HepG2 (cell line): ENCODE measurements around the gene MMP24OS. TPM values are rescaled to one million over a fixed set of nuclear protein-coding genes. Genes with fewer than 3 reads are reported as not detected.

Source experiments
- FOSL2 ChIP-seq: sonication (generic); formaldehyde crosslinking; IDR thresholded peaks from 2 replicates; pipeline ENCODE4 v1.4.0; 2020; ENCODE audit warnings: missing genetic modification reagents
- PCBP2 ChIP-seq: fragments of 200-400 bp; formaldehyde crosslinking; optimal IDR thresholded peaks from 2 replicates; pipeline ENCODE3; 2018; ENCODE audit warnings: low read length, low read depth; ENCODE audit not compliant: poor library complexity, severe bottlenecking
- POLR2A ChIP-seq, 2 experiments: IDR thresholded peaks; 2 replicates each; pipeline ENCODE4 v1.6.1; 2011; ENCODE audit warnings: low read depth in 2 of 2, low read length in 2 of 2, mild to moderate bottlenecking in 1 of 2, moderate library complexity in 1 of 2; ENCODE audit not compliant: insufficient read depth in 1 of 2
- RBFOX2 ChIP-seq: fragments of 200-400 bp; formaldehyde crosslinking; IDR thresholded peaks from 2 replicates; pipeline ENCODE4 v1.6.1; 2017; ENCODE audit warnings: low read depth, mild to moderate bottlenecking, low read length
- REL ChIP-seq: sonication (generic); formaldehyde crosslinking; conservative IDR thresholded peaks from 2 replicates; pipeline ENCODE4 v1.8.0; 2022; ENCODE audit warnings: mild to moderate bottlenecking, missing genetic modification reagents, moderate library complexity
- RFX5 ChIP-seq: IDR thresholded peaks from 2 replicates; pipeline ENCODE4 v1.6.1; 2011; ENCODE audit warnings: low read depth, low read length, improper control_type of control experiment
- TFE3 ChIP-seq: IDR thresholded peaks from 2 replicates; pipeline ENCODE4 v1.6.1; 2016
- ZHX2 ChIP-seq, 2 experiments: sonication (generic) in 1 of 2; formaldehyde crosslinking in 1 of 2; IDR thresholded peaks; 2 replicates each; pipeline versions ENCODE4 v1.6.1 to v1.9.0; 2014 to 2022; ENCODE audit warnings: antibody characterized with exemption in 1 of 2, borderline replicate concordance in 1 of 2, inconsistent platforms in 1 of 2, low read depth in 1 of 2, missing genetic modification reagents in 1 of 2
- ZNF205 ChIP-seq: IDR thresholded peaks from 2 replicates; pipeline ENCODE4 v1.6.1; 2018; ENCODE audit warnings: missing biosample characterization, missing genetic modification reagents
- ZNF3 ChIP-seq: IDR thresholded peaks from 2 replicates; pipeline ENCODE4 v1.7.0; 2017; ENCODE audit warnings: inconsistent platforms
- polyA plus RNA-seq, 8 experiments: library from polyadenylated mRNA; depleted of rRNA in 3 of 8; stranded (reverse) in 7 of 8; unstranded in 1 of 8; fragments of >200 nt; fragmentation: Illumina TruSeq in 4 of 8; extraction: Trizol in 4 of 8; gene quantifications; 2 replicates each; pipeline versions ENCODE4 v1.2.1 to v1.2.3, GENCODE V29; 2011 to 2016; ENCODE audit warnings: low read depth in 4 of 8, missing spikeins in 1 of 8, mixed read lengths in 1 of 8; ENCODE audit not compliant: insufficient read depth in 1 of 8
- total RNA-seq, 5 experiments: library from RNA; depleted of rRNA; stranded (reverse); fragments of >200 nt; fragmentation: Illumina TruSeq; extraction: Trizol; gene quantifications; 2 replicates each; pipeline ENCODE4 v1.2.3, GENCODE V29; 2016; ENCODE audit warnings: low read depth in 1 of 5
- TF ChIP-seq, protein P1 (sequence below): sonication (generic); formaldehyde crosslinking; IDR thresholded peaks from 2 replicates; pipeline ENCODE4 v1.5.0; 2020; ENCODE audit warnings: mild to moderate bottlenecking, missing genetic modification reagents, borderline replicate concordance
- TF ChIP-seq, protein P2 (sequence below): sonication (generic); formaldehyde crosslinking; IDR thresholded peaks from 2 replicates; pipeline ENCODE4 v1.5.0; 2020; ENCODE audit warnings: mild to moderate bottlenecking, missing genetic modification reagents, borderline replicate concordance

The MMP24OS gene
- total and polyA plus RNA-seq, 2 of the 13 experiments (the other 11 are each of a cell fraction or from before 2014, with no cell fraction given): 6.0 to 8.5 TPM

- TF ChIP-seq, protein P1, sequence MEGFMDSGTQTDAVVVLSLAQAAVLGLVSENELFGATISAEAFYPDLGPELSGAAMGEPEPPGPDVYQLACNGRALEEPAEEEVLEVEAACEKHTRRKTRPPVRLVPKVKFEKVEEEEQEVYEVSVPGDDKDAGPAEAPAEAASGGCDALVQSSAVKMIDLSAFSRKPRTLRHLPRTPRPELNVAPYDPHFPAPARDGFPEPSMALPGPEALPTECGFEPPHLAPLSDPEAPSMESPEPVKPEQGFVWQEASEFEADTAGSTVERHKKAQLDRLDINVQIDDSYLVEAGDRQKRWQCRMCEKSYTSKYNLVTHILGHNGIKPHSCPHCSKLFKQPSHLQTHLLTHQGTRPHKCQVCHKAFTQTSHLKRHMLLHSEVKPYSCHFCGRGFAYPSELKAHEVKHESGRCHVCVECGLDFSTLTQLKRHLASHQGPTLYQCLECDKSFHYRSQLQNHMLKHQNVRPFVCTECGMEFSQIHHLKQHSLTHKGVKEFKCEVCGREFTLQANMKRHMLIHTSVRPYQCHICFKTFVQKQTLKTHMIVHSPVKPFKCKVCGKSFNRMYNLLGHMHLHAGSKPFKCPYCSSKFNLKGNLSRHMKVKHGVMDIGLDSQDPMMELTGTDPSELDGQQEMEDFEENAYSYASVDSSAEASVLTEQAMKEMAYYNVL (CRISPR knock-in tag): no peak
- TF ChIP-seq ZNF3 (CRISPR knock-in tag) (0 out of 2 replicates have a peak, but pooled peaks have one; percentile 16), POLR2A (IDR thresholded peaks at IDR 0.05; ENCODE audit: insufficient read depth in 1 of 2, low read depth in 2 of 2, low read length in 2 of 2) (0 out of 4 replicates have a peak, but pooled peaks of 1 of the 2 experiments have one; percentile 10), PCBP2 (peak; percentile 10), REL (CRISPR knock-in tag) (no peak), ZHX2 (IDR thresholded peaks at IDR 0.05; ENCODE audit: low read depth) (peak; percentile 85), ZHX2 (CRISPR knock-in tag; IDR thresholded peaks at IDR 0.05; ENCODE audit: borderline replicate concordance) (no peak), ZNF205 (CRISPR knock-in tag) (0 out of 2 replicates have a peak, but pooled peaks have one; percentile 18), RBFOX2 (peak; percentile 59), FOSL2 (CRISPR knock-in tag) (peak; percentile 74), TFE3 (CRISPR knock-in tag) (no peak), RFX5 (peak; percentile 61; the same call in 1 of the 2 replicates)
- TF ChIP-seq, protein P2, sequence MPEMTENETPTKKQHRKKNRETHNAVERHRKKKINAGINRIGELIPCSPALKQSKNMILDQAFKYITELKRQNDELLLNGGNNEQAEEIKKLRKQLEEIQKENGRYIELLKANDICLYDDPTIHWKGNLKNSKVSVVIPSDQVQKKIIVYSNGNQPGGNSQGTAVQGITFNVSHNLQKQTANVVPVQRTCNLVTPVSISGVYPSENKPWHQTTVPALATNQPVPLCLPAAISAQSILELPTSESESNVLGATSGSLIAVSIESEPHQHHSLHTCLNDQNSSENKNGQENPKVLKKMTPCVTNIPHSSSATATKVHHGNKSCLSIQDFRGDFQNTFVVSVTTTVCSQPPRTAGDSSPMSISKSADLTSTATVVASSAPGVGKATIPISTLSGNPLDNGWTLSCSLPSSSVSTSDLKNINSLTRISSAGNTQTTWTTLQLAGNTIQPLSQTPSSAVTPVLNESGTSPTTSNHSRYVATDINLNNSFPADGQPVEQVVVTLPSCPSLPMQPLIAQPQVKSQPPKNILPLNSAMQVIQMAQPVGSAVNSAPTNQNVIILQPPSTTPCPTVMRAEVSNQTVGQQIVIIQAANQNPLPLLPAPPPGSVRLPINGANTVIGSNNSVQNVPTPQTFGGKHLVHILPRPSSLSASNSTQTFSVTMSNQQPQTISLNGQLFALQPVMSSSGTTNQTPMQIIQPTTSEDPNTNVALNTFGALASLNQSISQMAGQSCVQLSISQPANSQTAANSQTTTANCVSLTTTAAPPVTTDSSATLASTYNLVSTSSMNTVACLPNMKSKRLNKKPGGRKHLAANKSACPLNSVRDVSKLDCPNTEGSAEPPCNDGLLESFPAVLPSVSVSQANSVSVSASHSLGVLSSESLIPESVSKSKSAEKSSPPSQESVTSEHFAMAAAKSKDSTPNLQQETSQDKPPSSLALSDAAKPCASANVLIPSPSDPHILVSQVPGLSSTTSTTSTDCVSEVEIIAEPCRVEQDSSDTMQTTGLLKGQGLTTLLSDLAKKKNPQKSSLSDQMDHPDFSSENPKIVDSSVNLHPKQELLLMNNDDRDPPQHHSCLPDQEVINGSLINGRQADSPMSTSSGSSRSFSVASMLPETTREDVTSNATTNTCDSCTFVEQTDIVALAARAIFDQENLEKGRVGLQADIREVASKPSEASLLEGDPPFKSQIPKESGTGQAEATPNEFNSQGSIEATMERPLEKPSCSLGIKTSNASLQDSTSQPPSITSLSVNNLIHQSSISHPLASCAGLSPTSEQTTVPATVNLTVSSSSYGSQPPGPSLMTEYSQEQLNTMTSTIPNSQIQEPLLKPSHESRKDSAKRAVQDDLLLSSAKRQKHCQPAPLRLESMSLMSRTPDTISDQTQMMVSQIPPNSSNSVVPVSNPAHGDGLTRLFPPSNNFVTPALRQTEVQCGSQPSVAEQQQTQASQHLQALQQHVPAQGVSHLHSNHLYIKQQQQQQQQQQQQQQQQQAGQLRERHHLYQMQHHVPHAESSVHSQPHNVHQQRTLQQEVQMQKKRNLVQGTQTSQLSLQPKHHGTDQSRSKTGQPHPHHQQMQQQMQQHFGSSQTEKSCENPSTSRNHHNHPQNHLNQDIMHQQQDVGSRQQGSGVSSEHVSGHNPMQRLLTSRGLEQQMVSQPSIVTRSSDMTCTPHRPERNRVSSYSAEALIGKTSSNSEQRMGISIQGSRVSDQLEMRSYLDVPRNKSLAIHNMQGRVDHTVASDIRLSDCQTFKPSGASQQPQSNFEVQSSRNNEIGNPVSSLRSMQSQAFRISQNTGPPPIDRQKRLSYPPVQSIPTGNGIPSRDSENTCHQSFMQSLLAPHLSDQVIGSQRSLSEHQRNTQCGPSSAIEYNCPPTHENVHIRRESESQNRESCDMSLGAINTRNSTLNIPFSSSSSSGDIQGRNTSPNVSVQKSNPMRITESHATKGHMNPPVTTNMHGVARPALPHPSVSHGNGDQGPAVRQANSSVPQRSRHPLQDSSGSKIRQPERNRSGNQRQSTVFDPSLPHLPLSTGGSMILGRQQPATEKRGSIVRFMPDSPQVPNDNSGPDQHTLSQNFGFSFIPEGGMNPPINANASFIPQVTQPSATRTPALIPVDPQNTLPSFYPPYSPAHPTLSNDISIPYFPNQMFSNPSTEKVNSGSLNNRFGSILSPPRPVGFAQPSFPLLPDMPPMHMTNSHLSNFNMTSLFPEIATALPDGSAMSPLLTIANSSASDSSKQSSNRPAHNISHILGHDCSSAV: no peak
These were observed 7.8 kb upstream of the MMP24OS start (continued) for GRCh38 chr20:35285806-35286076.
